NCI-H82 (cell line): ENCODE data around the gene TRIM49D2.
"Not testable (repeated sequence)": the region's sequence is repeated elsewhere in the genome, so short reads cannot be mapped to it uniquely, and the experiment has no call there.

Source experiments
- DNase-seq: peaks from one replicate; lab custom pipeline; 2025; lab: John Stamatoyannopoulos, UW

TRIM49D2 gene

GRCh38 chr11:89923764-89924163 is at the start of gene TRIM49D2:
Gene TRIM49D2, plus strand, starts transcription at chr11:89924064. Its CDS starts 2,698 bp downstream, at chr11:89926762.
- DNase-seq, result not testable (repeated sequence)

DNA sequence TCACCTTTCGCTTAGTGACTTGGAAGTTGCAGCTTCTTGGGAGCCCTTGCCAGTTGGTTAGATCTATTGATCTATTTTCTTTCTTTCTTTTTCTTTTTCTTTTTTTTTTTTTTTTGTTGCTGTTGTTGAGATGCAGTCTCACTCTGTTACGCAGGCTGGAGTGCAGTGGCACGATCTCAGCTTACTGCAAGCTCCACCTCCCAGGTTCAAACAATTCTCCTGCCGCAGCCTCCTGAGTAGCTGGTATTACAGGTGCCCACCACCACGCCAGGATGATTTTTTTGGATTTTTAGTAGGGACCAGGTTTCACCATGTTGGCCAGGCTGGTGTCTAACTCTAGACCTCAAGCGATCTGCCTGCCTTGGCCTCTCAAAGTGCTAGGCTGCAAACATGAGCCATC is 46.4 kb upstream of the TRIM49D2 start:
- DNase-seq, result not testable (repeated sequence)

DNA sequence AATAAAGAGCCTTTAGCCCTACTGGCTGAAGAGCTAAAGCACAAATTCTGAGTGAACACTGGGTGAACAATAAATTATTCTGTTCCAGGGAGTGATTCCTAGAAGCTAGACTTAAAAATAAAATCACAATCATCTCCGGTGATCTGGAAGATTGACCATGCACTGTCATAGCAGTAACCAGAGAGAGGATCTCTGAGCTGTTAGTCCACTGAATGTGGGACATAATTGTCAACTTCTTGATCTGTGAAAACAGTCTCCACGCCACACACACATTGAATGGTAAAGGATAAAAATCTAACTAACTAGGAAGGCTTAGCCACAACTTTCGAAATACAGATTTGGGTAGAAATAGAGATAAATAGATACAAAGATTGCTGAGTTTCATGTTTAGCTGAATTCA is 30.6 kb upstream of the TRIM49D2 start:
- not testable (repeated sequence) for DNase-seq

DNA sequence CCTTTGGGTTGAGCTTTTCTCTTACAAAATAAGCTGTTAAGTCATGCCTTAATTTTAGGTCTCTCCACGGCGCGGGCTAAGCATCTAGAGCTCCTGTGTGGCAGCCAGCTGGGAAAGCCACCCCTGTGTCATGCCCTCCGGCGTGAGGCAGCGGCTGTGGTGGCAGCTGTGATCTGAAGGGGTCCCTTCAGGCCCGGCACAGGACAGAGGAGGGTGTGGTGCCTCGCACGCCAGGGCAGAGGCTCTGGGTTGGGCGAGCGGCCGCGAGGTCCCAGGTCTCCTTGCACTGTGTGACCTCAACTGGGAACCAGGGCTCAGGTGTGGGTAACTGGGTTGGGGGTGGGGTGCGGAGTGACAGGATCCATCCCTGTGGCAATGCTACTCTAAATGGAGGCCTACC is 23.1 kb upstream of the TRIM49D2 start:
- not testable (repeated sequence) for DNase-seq

GRCh38 chr11:89922195-89922660 is 1.6 kb upstream of the TRIM49D2 start, which contains the start of gene TRIM49D1:
Gene TRIM49D1, minus strand, starts transcription at chr11:89922245. Its CDS starts 4,535 bp downstream, at chr11:89917710.
- DNase-seq, result no peak

DNA sequence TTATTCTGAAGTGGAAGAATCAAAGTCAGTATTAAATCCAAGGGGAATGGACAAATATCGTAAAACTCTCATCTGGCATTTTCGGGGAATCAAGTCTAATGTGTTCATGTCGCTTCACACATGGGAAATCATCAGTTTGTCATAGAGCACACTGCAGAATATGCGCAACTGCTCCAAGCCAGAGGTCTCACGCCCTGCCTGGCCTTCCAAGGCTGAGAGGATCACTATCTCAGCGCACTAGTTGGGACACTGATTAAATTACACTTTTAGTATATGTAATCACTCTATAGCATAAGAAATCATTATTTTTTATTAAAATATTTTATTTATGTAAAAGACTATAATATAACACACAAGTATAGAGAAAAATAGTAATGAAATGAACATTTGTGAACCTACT is 37.0 kb downstream of the TRIM49D2 start:
- not testable (repeated sequence) for DNase-seq

DNA sequence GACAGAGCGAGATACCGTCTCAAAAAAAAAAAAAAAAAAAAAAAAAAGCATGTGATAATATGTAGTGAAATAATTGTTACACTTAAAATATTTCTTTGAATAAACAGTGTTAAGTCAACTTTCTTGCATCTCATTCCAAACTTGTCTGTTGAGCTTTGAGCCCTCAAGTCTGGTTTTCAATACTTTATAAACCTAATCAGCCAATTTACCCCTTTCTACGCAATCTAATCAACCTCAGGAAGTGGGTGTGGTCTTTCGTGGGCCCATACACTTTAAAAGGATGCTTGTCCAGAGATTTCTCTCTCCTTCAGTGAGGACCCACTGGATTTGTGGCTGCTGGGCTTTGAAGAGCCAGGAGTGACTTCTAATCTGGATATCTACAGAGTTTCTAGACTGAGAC is 41.9 kb downstream of the TRIM49D2 start, which contains the start of gene TRIM64:
TSS of gene TRIM64 (plus strand) at position 301 of the 400 bp plus-strand sequence. CDS start 2,467 bp downstream, outside the sequence.
- DNase-seq, result not testable (repeated sequence)
